HG03064 (cell line): ENCODE results near the gene GNL3.
"Not testable (repeated sequence)": the region's sequence is repeated elsewhere in the genome, so short reads cannot be mapped to it uniquely, and the experiment has no call there.

Source experiments
- ATAC-seq: cut with Tn5 transposase; IDR thresholded peaks from one replicate; pipeline ENCODE4 v1.9.1; 2021; ENCODE audit warnings: low read depth; ENCODE audit not compliant: unreplicated experiment

Gene GNL3

GRCh38 chr3:52685709-52686691 lies at the start of gene GNL3, which contains the start of gene PBRM1:
TSS of gene GNL3 (plus strand) at chr3:52686032. CDS start at chr3:52686093, 61 bp downstream.
TSS of gene PBRM1 (minus strand) at chr3:52685913.
- ATAC-seq, result peak; percentile 64

- ATAC-seq, result no peak
Observed at GRCh38 chr3:52636673-52637072, 49.2 kb upstream of the GNL3 start.

GRCh38 chr3:52645549-52645948 lies 40.3 kb upstream of the GNL3 start:
- no peak for ATAC-seq

GRCh38 chr3:52649461-52650210 lies 36.2 kb upstream of the GNL3 start:
- no peak for ATAC-seq

- no peak for ATAC-seq
Observed at GRCh38 chr3:52650439-52650838, 35.4 kb upstream of the GNL3 start.

GRCh38 chr3:52651592-52651991 lies 34.2 kb upstream of the GNL3 start:
- ATAC-seq, result no peak

GRCh38 chr3:52655895-52656294 lies 29.9 kb upstream of the GNL3 start:
- ATAC-seq, result no peak

GRCh38 chr3:52660046-52660445 lies 25.8 kb upstream of the GNL3 start:
- no peak for ATAC-seq

- no peak for ATAC-seq
Observed at GRCh38 chr3:52663098-52663497, 22.7 kb upstream of the GNL3 start.

GRCh38 chr3:52670621-52671521 lies 15.0 kb upstream of the GNL3 start:
- peak; percentile 79 for ATAC-seq

- no peak for ATAC-seq
Observed at GRCh38 chr3:52671676-52672075, 14.2 kb upstream of the GNL3 start.

- not testable (repeated sequence) for ATAC-seq
Observed at GRCh38 chr3:52676201-52676600, 9.6 kb upstream of the GNL3 start.

- ATAC-seq, result no peak
Observed at GRCh38 chr3:52678265-52679198, 7.3 kb upstream of the GNL3 start.

GRCh38 chr3:52679199-52679538 lies 6.7 kb upstream of the GNL3 start:
- ATAC-seq, result no peak

GRCh38 chr3:52679811-52680210 lies 6.0 kb upstream of the GNL3 start:
- ATAC-seq, result no peak

- no peak for ATAC-seq
Observed at GRCh38 chr3:52681596-52681995, 4.2 kb upstream of the GNL3 start.

GRCh38 chr3:52682016-52682415 lies 3.8 kb upstream of the GNL3 start:
- ATAC-seq, result no peak

- no peak for ATAC-seq
Observed at GRCh38 chr3:52683611-52684010, 2.2 kb upstream of the GNL3 start.

GRCh38 chr3:52684184-52684583 lies 1.6 kb upstream of the GNL3 start:
- ATAC-seq, result no peak
